ENCODE data around the gene LSM8. TPM values are rescaled to one million over a fixed set of nuclear protein-coding genes. Genes with fewer than 3 reads are reported as not detected.

Gene LSM8
- total RNA-seq, 3 donors from 2014 or later, result 34.7 to 52.3 (median 49.9) TPM

GRCh38 chr7:118202061-118202460 lies 18.1 kb downstream of the LSM8 start:
- H3K36me3 ChIP-seq, result no peaks in the 10 kb centered on the region
- no peaks in the 10 kb centered on the region for H3K4me1 ChIP-seq
- no peak for DNase-seq (ENCODE audit: low spot score in 2 of 2)
- intact Hi-C loops (cut with DNase I; ENCODE audit: low total_unique reads), result no loop called here
- H3K27me3 ChIP-seq, result no peaks in the 10 kb centered on the region
- TF ChIP-seq CTCF (IDR thresholded peaks at IDR 0.05), result no peak
- no peak for TF ChIP-seq POLR2AphosphoS5 (IDR thresholded peaks at IDR 0.05)
- no peak for TF ChIP-seq POLR2A (IDR thresholded peaks at IDR 0.05)
- H3K27ac ChIP-seq, result no peak overlapping the region
- H3K4me3 ChIP-seq, result no peak overlapping the region
- H3K9me3 ChIP-seq, result no peaks in the 10 kb centered on the region

- TF ChIP-seq CTCF (IDR thresholded peaks at IDR 0.05) (no peak), POLR2A (IDR thresholded peaks at IDR 0.05) (no peak), POLR2AphosphoS5 (IDR thresholded peaks at IDR 0.05) (no peak)
- intact Hi-C loops (cut with DNase I; ENCODE audit: low total_unique reads), result no loop called here
- no peaks in the 10 kb centered on the region for H3K4me1 ChIP-seq
- no peaks in the 10 kb centered on the region for H3K36me3 ChIP-seq
- no peaks in the 10 kb centered on the region for H3K9me3 ChIP-seq
- H3K27ac ChIP-seq, result peak overlapping the region in 1 of 2 donors; percentile 16
- peak; percentile 35 to 54 for DNase-seq (ENCODE audit: low spot score in 2 of 2)
- no peaks in the 10 kb centered on the region for H3K27me3 ChIP-seq
- peak overlapping the region; percentile 53 to 63 (median 58) for H3K4me3 ChIP-seq
Observed at GRCh38 chr7:118214051-118214832, 30.3 kb downstream of the LSM8 start.

GRCh38 chr7:118214833-118215182 lies 30.8 kb downstream of the LSM8 start:
- Histone ChIP-seq H3K36me3 (no peaks in the 10 kb centered on the region), H3K4me1 (no peaks in the 10 kb centered on the region), H3K9me3 (no peaks in the 10 kb centered on the region), H3K27me3 (no peaks in the 10 kb centered on the region), H3K27ac (no peak overlapping the region), H3K4me3 (peak overlapping the region; percentile 53 to 63 (median 58))
- intact Hi-C loops (cut with DNase I; ENCODE audit: low total_unique reads), result no loop called here
- DNase-seq (ENCODE audit: low spot score in 2 of 2), result no peak
- TF ChIP-seq POLR2AphosphoS5 (IDR thresholded peaks at IDR 0.05) (no peak), POLR2A (IDR thresholded peaks at IDR 0.05) (no peak), CTCF (IDR thresholded peaks at IDR 0.05) (no peak)

- no peaks in the 10 kb centered on the region for H3K9me3 ChIP-seq
- TF ChIP-seq CTCF (IDR thresholded peaks at IDR 0.05) (no peak), POLR2AphosphoS5 (IDR thresholded peaks at IDR 0.05) (no peak), POLR2A (IDR thresholded peaks at IDR 0.05) (no peak)
- intact Hi-C loops (cut with DNase I; ENCODE audit: low total_unique reads), result no loop called here
- DNase-seq (ENCODE audit: low spot score in 2 of 2), result no peak
- no peaks in the 10 kb centered on the region for H3K27me3 ChIP-seq
- H3K4me1 ChIP-seq, result no peaks in the 10 kb centered on the region
- H3K4me3 ChIP-seq, result no peak overlapping the region
- H3K36me3 ChIP-seq, result no peaks in the 10 kb centered on the region
- H3K27ac ChIP-seq, result no peak overlapping the region
Observed at GRCh38 chr7:118217210-118217619, 33.3 kb downstream of the LSM8 start.

- H3K9me3 ChIP-seq, result no peaks in the 10 kb centered on the region
- intact Hi-C loops (cut with DNase I; ENCODE audit: low total_unique reads), result no loop called here
Observed at GRCh38 chr7:118218413-118219156, 34.6 kb downstream of the LSM8 start.

More at GRCh38 chr7:118218413-118219156, 34.6 kb downstream of the LSM8 start:
- H3K36me3 ChIP-seq, result no peaks in the 10 kb centered on the region
- no peak overlapping the region for H3K27ac ChIP-seq
- DNase-seq (ENCODE audit: low spot score in 2 of 2), result no peak
- H3K4me3 ChIP-seq, result no peak overlapping the region
- H3K4me1 ChIP-seq, result no peaks in the 10 kb centered on the region
- TF ChIP-seq POLR2AphosphoS5 (IDR thresholded peaks at IDR 0.05) (no peak), CTCF (IDR thresholded peaks at IDR 0.05) (no peak)
- H3K27me3 ChIP-seq, result no peaks in the 10 kb centered on the region
